Thyroid gland (tissue), 4 donors: ENCODE measurements around the gene PLEKHA4.

Experiments
- POLR2A ChIP-seq, 2 donors: fragments of 450-650 bp; IDR thresholded peaks; one replicate each; pipeline ENCODE4 v1.6.1; 2017; ENCODE audit warnings: antibody characterized with exemption in 2 of 2, mild to moderate bottlenecking in 2 of 2, moderate library complexity in 1 of 2
- TF ChIP-seq, protein P1 (sequence below), 6 experiments: fragments of 200-600 bp in 3 of 6; fragments of 450-650 bp in 3 of 6; sonication (generic) in 3 of 6; IDR thresholded peaks; one replicate each; pipeline ENCODE4 v1.5.1; 2016 to 2019; ENCODE audit warnings: antibody characterized with exemption in 6 of 6, mild to moderate bottlenecking in 2 of 6, inconsistent platforms in 1 of 6, moderate library complexity in 1 of 6

DNA sequence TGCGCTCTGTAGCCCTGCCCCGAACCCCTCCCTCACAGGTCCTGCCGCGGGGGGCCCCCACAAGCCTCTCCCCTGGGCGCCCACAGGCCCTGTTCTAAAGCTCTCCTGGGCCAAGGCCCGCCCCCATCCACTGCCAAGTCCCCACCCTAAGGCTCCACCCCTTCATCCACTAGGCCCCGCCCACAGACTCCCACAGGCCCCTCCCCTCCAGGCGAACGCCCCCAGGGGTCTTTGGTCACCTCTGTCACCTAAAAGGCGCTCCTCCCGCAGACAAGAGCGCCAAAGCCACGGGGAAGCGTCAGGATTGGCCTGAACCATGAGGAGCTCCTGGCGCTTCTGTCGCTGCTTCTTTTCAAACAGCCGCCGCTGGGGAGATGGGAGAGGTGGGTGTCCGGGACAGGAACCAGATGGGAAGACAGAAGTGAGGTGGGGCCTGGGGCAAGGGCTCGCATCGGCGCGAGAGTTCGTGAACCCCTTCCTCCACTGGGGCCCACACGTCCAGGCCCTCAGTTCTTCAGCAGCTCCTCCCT, 27.8 kb upstream of the PLEKHA4 start:
- TF ChIP-seq, protein P1, sequence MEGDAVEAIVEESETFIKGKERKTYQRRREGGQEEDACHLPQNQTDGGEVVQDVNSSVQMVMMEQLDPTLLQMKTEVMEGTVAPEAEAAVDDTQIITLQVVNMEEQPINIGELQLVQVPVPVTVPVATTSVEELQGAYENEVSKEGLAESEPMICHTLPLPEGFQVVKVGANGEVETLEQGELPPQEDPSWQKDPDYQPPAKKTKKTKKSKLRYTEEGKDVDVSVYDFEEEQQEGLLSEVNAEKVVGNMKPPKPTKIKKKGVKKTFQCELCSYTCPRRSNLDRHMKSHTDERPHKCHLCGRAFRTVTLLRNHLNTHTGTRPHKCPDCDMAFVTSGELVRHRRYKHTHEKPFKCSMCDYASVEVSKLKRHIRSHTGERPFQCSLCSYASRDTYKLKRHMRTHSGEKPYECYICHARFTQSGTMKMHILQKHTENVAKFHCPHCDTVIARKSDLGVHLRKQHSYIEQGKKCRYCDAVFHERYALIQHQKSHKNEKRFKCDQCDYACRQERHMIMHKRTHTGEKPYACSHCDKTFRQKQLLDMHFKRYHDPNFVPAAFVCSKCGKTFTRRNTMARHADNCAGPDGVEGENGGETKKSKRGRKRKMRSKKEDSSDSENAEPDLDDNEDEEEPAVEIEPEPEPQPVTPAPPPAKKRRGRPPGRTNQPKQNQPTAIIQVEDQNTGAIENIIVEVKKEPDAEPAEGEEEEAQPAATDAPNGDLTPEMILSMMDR (IDR thresholded peaks at IDR 0.05): no peak
- TF ChIP-seq POLR2A (IDR thresholded peaks at IDR 0.05): no peak
